D341Med (cell line): ENCODE results near the gene DBP.
"Not testable (repeated sequence)": the region's sequence is repeated elsewhere in the genome, so short reads cannot be mapped to it uniquely, and the experiment has no call there.

ENCODE experiments used
- DNase-seq: peaks from one replicate; pipeline ENCODE4 v3.0.0; 2012; ENCODE audit warnings: low spot score

Gene DBP

GRCh38 chr19:48639483-48640375 lies 2.5 kb upstream of the DBP start:
- no peak for DNase-seq

DNA sequence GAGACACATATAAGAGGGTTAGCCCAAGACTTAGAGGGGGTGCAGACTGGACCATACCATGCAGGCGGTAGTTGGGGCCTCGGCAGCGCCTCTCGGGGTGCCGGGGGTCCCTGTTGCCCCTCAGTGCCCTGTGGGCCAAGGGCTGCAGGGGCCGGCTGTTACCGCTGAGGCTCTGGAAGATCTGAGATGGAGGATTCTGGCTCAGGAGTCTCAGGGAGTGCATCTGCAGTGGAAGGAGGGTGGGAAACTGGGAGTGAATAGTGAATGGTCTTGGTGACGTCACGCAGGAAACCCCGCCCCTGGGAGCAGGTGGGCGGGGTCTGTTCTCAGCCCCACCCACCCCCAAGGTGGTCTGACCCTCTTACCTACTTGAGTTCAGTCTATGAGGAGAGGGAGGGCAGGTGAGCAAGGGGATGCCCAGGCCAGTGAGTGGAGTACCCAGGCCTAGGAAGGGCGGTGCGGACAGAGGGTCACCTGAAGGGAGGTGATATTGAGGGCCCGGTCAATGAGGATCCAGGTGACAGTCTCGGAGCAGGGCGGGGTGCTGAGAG lies 1.7 kb upstream of the DBP start:
- DNase-seq = no peak

DNA sequence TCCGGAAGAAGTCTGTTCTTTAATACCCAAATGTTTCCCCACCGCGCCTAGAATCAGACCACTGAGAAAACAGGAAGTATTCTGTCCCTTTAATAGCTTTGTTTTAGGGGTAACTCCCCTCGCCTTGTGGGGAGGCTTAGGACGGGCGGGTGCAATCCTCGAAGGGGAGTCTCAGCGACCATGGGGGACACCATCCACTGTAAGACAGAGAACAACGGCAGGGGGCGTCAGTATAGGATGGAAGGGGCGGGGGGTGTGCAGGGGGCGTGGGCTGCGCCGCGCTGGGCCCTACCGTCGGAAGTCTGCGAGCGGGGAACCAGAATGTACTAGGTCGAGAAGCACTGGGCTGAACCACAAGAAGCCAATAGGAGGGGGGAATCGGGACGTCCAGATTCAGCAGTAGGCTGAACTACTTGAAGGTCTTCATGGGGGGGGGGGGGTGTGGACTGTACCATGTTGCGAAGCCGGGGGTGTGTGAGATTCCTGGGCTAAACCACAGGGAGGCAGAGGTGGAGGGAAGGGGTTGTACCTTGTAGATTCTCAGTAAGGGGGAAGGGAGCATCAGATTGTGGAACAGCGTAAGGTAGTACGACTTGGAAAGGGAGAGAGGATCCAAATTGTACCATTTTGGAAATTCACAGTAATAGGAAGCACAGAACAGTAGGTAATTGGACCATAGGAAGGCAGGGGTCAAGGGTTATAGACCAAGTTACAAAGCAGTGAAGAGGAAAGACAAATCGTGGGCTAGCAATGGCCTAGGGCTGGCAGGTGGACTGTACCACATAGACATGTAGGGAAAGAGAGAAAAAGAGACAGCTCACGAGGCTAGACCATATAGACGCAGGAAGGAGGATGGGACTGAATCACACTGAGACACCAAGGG lies 1.0 kb upstream of the DBP start:
- DNase-seq = peak; percentile 83

DNA sequence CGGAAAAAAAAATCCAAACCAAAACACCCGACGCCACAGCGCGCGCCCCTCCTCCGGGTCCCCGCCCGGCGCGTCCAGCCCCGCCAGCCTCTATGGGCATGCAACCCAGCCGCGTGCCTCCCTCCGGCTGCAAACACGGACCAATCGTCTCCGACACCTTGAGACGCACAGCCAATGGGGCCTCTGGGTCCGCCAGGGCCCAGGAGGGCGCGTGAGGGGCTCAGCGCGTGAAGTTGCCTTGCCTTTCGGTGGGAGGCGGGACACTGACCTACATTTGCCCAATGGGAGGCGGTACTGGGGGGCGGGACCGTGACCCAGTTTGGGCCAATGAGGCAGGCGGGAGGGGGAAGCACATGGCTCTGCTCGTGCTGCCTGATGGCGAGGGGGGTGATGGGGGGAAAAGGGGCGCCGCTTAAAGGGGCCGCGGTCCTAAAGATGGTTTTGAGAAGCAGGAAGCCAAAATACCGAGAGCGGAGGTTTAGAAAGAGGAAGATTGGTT lies 319 bp upstream of the DBP start:
- DNase-seq = peak; percentile 91

DNA sequence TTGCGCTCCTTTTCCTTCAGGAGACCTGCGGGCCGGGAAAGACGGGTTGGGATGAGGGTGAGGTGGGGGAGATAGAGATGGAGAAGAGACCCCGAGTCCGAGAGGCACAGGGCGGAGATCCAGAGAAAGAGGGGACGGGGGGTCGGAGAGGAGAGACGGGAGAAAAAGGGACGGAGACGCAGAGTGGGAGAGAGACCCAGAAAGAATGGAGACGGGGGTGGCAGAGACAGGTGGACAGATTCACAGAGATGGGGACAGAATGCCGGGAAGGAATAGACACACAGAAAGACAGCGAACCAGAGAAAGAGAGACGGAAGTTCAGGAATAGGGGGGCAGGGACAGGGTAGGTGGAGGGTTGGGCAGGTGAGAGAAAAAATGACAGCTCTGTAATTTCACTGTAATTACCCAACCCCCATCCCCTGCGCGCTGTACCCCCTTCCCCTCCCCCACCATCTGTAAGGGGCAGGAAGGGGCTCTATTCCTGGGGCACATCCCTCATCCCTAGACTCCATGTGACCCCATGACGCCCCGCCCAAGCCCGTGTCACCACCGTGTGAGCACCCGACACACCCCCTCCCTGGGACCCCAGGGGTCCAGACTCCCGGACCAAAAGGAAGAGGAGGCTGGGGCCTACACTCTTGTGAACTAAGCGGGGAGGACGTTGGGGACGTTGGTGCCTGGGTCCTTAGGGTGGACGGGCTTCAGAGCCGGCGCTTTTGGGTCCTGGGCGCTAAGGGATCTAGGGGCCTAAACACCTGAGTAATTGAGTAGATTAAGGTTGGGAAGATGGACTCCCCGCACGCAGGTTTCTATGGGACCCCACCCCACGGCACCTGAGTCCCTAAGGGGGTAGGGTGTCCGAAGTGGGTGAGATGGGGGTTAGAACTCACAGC lies 967 bp downstream of the DBP start:
- peak; percentile 48 for DNase-seq

DNA sequence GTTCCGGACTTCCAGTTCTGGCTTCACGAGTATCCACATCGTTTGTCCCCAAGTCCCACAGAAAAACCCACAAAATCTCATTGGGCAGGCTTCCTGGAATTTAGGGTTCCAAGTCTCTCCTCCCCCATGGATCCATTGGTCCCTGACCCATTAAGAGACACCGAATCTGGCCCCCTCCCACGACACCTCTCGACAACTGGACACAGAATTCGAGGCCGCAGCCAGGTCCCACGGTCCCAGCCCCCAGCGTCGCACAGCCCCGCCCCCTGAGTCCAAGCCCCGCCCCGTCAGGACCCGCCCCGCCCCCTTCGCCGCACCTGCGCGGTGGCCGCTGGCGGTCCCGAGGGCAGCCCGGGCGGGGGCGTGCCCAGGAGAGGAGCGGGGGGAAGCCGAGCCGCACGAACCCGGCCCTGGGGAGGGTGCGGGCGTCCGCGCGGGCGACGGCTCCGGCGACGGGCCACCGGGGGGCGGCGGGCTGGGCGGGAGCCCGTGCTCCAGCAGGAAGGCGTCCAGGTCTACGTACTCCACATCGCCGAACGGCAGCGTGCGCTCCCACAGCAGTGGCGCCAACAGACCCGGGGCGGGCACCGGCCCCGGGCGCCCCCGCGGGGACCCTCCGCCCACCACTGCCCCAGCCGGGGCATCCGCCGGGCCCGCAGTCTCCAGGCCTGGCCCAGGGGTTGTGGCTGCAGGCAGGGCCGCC lies 1.8 kb downstream of the DBP start:
- peak; percentile 88 for DNase-seq

DNA sequence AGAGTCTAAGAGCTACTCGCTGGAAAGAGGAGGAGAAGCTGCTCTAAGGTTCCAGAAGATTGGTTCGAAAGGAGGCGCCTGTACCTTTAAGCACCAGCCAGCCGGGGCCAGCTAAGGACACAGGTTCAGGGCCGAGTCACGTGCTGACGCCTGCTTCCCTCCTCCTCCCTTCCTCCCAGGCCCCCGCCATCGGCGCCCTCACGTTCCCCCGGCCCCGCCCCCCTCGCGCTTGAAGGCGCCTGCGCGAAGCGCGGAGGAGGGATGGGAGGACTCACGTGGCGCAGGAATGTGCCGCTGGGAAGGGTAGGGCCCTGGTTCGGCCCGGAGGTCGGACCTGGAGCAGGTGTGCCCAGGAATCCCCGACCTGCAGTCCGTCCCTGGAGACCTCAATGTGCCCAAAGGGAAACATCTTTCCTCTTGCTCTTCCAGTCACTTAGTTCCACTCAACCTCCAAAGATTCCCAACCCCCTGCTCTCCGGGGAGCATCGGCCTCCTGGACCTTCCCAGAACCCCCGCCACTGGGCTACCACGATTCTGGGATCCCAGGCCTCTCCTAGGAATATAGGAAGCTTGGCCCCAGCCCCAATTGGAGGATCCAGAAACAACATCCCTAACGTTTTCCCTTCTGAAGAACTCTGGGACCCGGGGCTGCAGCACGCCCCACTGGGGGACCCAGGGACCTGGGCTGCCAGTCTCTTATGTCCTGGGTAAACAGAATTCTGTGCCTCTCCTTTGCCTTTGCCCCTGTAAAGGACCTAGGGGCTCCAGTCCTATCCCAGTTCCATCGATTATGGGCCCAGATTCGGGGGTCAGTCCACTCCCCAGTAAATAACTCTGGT lies 2.5 kb downstream of the DBP start:
- peak; percentile 89 for DNase-seq

DNA sequence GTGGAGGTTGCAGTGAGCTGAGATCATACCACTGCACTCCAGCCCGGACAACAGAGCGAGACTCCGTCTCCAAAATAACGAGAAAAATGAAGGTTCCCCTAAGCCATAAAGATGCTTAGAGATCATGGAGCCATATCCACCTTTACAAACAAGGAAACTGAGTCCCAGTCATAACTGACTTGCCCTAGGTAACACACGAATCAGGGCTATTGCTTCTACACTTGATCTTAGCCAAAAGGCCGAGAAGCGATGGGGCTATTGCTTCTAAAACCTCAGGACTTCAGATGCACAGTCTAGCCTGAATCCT lies 3.2 kb downstream of the DBP start:
- DNase-seq = no peak

DNA sequence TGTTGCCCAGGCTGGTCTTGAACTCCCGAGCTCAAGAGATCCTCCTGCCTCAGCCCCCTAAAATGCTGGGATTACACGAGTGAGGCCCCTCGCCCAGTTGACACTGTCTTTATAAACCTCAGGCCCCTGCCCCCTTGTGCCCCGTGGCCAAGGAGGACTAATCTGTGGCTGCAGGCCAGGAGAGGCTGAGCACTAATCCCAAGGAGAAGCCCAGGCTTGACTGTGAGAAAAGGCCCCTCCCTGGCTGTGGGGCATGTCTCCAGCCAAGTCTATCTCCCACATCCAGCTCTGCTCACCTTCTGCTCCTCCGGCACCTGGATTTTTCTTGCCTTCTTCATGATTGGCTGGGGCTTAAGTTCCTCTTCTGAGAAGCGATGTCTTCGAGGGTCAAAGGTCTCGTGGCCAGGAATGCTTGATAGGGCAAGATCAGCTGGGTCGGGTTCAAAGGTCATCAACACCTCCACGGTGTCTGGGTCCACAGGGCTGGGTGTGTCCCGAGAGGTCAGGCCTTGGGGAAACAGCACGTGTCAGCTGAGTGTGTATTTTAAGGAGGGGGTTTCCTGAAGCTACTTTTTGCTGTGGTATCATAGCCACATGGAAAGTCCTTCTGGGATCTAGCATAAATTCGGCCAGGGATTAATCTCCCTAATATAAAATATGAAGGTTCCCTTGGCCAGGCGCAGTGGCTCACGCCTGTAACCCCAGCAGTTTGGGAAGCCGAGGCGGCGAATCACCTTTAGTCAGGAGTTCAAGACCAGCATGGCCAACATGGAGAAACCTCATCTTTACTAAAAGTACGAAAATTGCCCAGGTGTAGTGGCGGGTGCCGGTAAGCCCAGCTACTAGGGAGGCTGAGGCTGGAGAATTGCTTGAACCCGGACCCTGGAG lies 3.8 kb downstream of the DBP start:
- DNase-seq = peak; percentile 55

DNA sequence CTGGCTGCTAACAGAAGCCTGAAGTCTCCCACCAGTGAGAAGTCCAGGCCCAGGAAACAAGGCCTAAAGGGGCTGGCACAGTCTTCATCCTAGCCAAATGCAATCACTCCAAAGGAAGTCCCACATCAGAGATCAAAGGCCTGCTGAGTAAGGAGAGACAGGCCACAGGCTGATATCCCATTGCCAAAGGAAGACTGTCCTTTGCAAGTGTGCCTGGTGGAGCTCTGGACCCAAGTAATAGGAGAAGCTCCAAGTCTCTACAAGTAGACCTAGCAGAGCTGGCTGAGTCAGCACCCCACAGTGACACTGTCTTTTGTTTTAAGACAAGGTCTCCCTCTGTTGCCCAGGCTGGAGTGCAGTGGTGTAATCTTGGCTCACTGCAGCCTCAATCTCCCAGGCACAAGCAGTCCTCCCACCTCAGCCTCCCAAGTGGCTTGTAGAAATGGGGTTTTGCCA lies 4.5 kb downstream of the DBP start:
- no peak for DNase-seq

GRCh38 chr19:48632286-48632685 lies 4.9 kb downstream of the DBP start:
- not testable (repeated sequence) for DNase-seq

GRCh38 chr19:48631225-48631624 lies 6.0 kb downstream of the DBP start:
- no peak for DNase-seq

DNA sequence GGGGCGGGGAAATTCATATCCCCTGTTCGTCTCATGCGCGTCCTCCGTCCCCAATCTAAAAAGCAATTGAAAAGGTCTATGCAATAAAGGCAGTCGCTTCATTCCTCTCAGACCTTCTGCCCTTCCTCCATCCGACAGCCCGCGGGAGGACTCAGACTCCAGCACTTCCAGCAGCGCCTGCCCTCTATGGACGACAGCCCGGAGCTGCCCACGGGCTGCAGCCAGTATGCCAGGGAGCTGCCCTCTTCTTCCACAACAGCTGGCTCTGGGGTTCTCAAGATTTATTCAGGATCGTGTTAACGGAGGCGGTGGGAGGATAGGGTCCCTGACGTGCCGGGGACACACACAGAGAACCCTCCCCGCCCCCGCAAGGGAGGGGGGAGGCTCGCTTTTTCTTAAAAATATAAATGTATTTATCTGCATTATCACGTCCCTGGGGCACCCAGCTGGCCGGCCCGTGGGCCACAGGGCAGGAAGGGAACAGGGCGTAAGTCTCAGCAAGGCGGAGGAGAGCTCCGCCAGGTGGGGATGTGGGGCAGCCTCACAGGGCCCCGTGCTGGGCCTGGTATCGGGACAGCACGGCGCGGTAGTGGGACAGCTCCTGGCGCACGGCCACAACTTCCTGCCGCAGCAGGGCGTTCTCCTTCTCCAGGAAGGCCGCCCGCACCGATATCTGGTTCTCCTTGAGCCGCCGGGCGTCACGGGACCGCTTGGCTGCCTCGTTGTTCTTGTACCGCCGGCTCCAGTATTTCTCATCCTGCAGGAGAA lies 6.7 kb downstream of the DBP start:
- DNase-seq = no peak

GRCh38 chr19:48629599-48630295 lies 7.4 kb downstream of the DBP start:
- peak; percentile 50 for DNase-seq

- peak; percentile 20 for DNase-seq
Measured at GRCh38 chr19:48629297-48629598, 7.9 kb downstream of the DBP start.

DNA sequence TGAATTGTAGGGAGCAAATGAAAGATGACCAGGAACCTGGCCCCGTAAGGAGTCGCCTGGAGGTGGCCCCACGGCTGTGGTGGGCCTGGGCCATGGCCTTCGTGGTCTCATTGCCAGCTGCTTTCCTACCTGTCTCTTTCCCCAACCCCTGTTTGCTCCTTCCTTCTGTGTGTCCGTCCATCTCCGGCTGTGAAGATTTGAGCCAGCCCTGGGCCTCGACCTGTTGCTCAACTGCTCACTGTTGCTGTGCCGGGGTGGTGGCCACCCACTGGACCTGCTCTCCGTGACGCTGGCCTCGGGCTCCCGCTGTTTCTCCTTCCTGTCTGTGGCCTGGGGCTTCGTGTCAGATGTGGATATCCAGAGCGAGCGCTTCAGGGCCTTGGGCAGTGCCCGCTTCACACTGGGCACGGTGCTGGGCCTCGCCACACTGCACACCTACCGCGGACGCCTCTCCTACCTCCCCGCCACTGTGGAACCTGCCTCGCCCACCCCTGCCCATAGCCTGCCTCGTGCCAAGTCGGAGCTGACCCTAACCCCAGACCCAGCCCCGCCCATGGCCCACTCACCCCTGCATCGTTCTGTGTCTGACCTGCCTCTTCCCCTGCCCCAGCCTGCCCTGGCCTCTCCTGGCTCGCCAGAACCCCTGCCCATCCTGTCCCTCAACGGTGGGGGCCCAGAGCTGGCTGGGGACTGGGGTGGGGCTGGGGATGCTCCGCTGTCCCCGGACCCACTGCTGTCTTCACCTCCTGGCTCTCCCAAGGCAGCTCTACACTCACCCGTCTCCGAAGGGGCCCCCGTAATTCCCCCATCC lies 8.5 kb downstream of the DBP start:
- DNase-seq = peak; percentile 10

DNA sequence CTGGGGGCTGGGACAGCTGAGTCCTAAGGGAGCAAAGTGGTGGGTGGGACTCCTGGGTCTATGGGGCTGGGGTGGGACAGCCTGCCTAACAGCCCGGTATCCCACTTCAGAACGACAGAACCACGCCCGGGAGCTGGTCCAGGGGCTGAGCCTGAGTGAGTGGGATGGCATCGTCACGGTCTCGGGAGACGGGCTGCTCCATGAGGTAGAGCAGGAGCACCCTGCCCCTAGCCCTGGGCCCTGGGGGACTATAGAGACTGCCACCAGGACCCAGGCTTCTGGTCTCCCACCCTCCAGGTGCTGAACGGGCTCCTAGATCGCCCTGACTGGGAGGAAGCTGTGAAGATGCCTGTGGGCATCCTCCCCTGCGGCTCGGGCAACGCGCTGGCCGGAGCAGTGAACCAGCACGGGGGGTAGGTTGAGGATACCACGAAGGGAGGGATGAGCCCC lies 9.3 kb downstream of the DBP start:
- DNase-seq = no peak
